Measurements from ENCODE around the gene ZBTB17. TPM values are rescaled to one million over a fixed set of nuclear protein-coding genes. Genes with fewer than 3 reads are reported as not detected.
A peak's percentile ranks its signal among the peaks of the same experiment; 100 is the strongest.
"Not testable (repeated sequence)": the region's sequence is repeated elsewhere in the genome, so short reads cannot be mapped to it uniquely, and the experiment has no call there.

The ZBTB17 gene
- total RNA-seq, 3 donors from 2014 or later = 74.2 to 86.9 (median 81.1) TPM

GRCh38 chr1:15983275-15983674, 7.4 kb upstream of the ZBTB17 start:
- H3K36me3 Mint-ChIP-seq (ENCODE audit: insufficient read depth) = no peaks in the 10 kb centered on the region
- H3K9me3 Mint-ChIP-seq = no peaks in the 10 kb centered on the region
- DNase-seq (no peak), ATAC-seq (no peak)
- H3K4me3 Mint-ChIP-seq = no peak overlapping the region
- peaks cover 19% of the 10 kb centered on the region for H3K4me1 Mint-ChIP-seq (ENCODE audit: low read depth)
- H3K27me3 Mint-ChIP-seq (ENCODE audit: low read depth) = peaks cover 1% of the 10 kb centered on the region

GRCh38 chr1:15981679-15982078, 5.8 kb upstream of the ZBTB17 start:
- DNase-seq (no peak), ATAC-seq (no peak)
- Mint-ChIP-seq H3K4me3 (no peak overlapping the region), H3K36me3 (ENCODE audit: insufficient read depth) (no peaks in the 10 kb centered on the region), H3K9me3 (no peaks in the 10 kb centered on the region), H3K27me3 (ENCODE audit: low read depth) (peaks cover 1% of the 10 kb centered on the region), H3K4me1 (ENCODE audit: low read depth) (peaks cover 20% of the 10 kb centered on the region)

- not testable (repeated sequence) for H3K36me3 Mint-ChIP-seq (ENCODE audit: insufficient read depth); ATAC-seq; H3K4me3 Mint-ChIP-seq; H3K27me3 Mint-ChIP-seq (ENCODE audit: low read depth); H3K9me3 Mint-ChIP-seq; DNase-seq
- H3K4me1 Mint-ChIP-seq (ENCODE audit: low read depth) = peaks cover 29% of the 10 kb centered on the region
Measured at GRCh38 chr1:15977947-15978346, 2.0 kb upstream of the ZBTB17 start.

GRCh38 chr1:15975358-15975804, 520 bp downstream of the ZBTB17 start:
- Mint-ChIP-seq H3K36me3 (ENCODE audit: insufficient read depth) (peaks cover 24% of the 10 kb centered on the region), H3K9me3 (no peaks in the 10 kb centered on the region), H3K4me3 (peak overlapping the region; percentile 90), H3K4me1 (ENCODE audit: low read depth) (peaks cover 46% of the 10 kb centered on the region), H3K27me3 (ENCODE audit: low read depth) (no peaks in the 10 kb centered on the region)
- ATAC-seq (peak; percentile 74 to 80), DNase-seq (peak; percentile 82)

GRCh38 chr1:15974855-15975254, 1.0 kb downstream of the ZBTB17 start:
- DNase-seq = no peak
- Mint-ChIP-seq H3K27me3 (ENCODE audit: low read depth) (no peaks in the 10 kb centered on the region), H3K4me1 (ENCODE audit: low read depth) (peaks cover 52% of the 10 kb centered on the region), H3K4me3 (peak overlapping the region; percentile 90), H3K36me3 (ENCODE audit: insufficient read depth) (peaks cover 29% of the 10 kb centered on the region), H3K9me3 (no peaks in the 10 kb centered on the region)
- ATAC-seq = peak; percentile 44 to 53

GRCh38 chr1:15973772-15974171, 2.1 kb downstream of the ZBTB17 start:
- Mint-ChIP-seq H3K9me3 (no peaks in the 10 kb centered on the region), H3K36me3 (ENCODE audit: insufficient read depth) (peaks cover 34% of the 10 kb centered on the region), H3K4me3 (no peak overlapping the region), H3K27me3 (ENCODE audit: low read depth) (no peaks in the 10 kb centered on the region), H3K4me1 (ENCODE audit: low read depth) (peaks cover 50% of the 10 kb centered on the region)
- DNase-seq = no peak
- no peak for ATAC-seq

- H3K4me3 Mint-ChIP-seq = no peak overlapping the region
- H3K9me3 Mint-ChIP-seq = no peaks in the 10 kb centered on the region
- peaks cover 62% of the 10 kb centered on the region for H3K4me1 Mint-ChIP-seq (ENCODE audit: low read depth)
- no peaks in the 10 kb centered on the region for H3K27me3 Mint-ChIP-seq (ENCODE audit: low read depth)
- ATAC-seq (no peak), DNase-seq (no peak)
- peaks cover 39% of the 10 kb centered on the region for H3K36me3 Mint-ChIP-seq (ENCODE audit: insufficient read depth)
Measured at GRCh38 chr1:15972409-15972808, 3.5 kb downstream of the ZBTB17 start.

GRCh38 chr1:15970911-15971310, 5.0 kb downstream of the ZBTB17 start:
- Mint-ChIP-seq H3K4me3 (no peak overlapping the region), H3K9me3 (no peaks in the 10 kb centered on the region), H3K4me1 (ENCODE audit: low read depth) (peaks cover 67% of the 10 kb centered on the region), H3K27me3 (ENCODE audit: low read depth) (no peaks in the 10 kb centered on the region), H3K36me3 (ENCODE audit: insufficient read depth) (peaks cover 39% of the 10 kb centered on the region)
- ATAC-seq = no peak
- no peak for DNase-seq

GRCh38 chr1:15969321-15969880, 6.5 kb downstream of the ZBTB17 start:
- ATAC-seq (no peak), DNase-seq (no peak)
- Mint-ChIP-seq H3K36me3 (ENCODE audit: insufficient read depth) (peaks cover 36% of the 10 kb centered on the region), H3K27me3 (ENCODE audit: low read depth) (no peaks in the 10 kb centered on the region), H3K4me3 (no peak overlapping the region), H3K9me3 (no peaks in the 10 kb centered on the region), H3K4me1 (ENCODE audit: low read depth) (peaks cover 76% of the 10 kb centered on the region)

- peaks cover 33% of the 10 kb centered on the region for H3K36me3 Mint-ChIP-seq (ENCODE audit: insufficient read depth)
- no peak for ATAC-seq
Measured at GRCh38 chr1:15968172-15968571, 7.7 kb downstream of the ZBTB17 start.

GRCh38 chr1:15966956-15967344, 9.0 kb downstream of the ZBTB17 start:
- peaks cover 77% of the 10 kb centered on the region for H3K4me1 Mint-ChIP-seq (ENCODE audit: low read depth)
- H3K27me3 Mint-ChIP-seq (ENCODE audit: low read depth) = no peaks in the 10 kb centered on the region
- DNase-seq (no peak), ATAC-seq (no peak)
- H3K4me3 Mint-ChIP-seq = peak overlapping the region; percentile 51
- H3K36me3 Mint-ChIP-seq (ENCODE audit: insufficient read depth) = peaks cover 23% of the 10 kb centered on the region
- no peaks in the 10 kb centered on the region for H3K9me3 Mint-ChIP-seq

More at GRCh38 chr1:15968172-15968571, 7.7 kb downstream of the ZBTB17 start:
- H3K4me3 Mint-ChIP-seq = no peak overlapping the region
- no peak for DNase-seq
- H3K27me3 Mint-ChIP-seq (ENCODE audit: low read depth) = no peaks in the 10 kb centered on the region
- H3K9me3 Mint-ChIP-seq = no peaks in the 10 kb centered on the region
- peaks cover 77% of the 10 kb centered on the region for H3K4me1 Mint-ChIP-seq (ENCODE audit: low read depth)

GRCh38 chr1:15966081-15966955, 9.6 kb downstream of the ZBTB17 start:
- Mint-ChIP-seq H3K4me3 (peak overlapping the region; percentile 80), H3K27me3 (ENCODE audit: low read depth) (no peaks in the 10 kb centered on the region), H3K4me1 (ENCODE audit: low read depth) (peaks cover 80% of the 10 kb centered on the region), H3K36me3 (ENCODE audit: insufficient read depth) (peaks cover 25% of the 10 kb centered on the region), H3K9me3 (no peaks in the 10 kb centered on the region)
- ATAC-seq (peak; percentile 77 to 84), DNase-seq (peak; percentile 68)

- Mint-ChIP-seq H3K4me3 (peak overlapping the region; percentile 80), H3K4me1 (ENCODE audit: low read depth) (peaks cover 81% of the 10 kb centered on the region), H3K27me3 (ENCODE audit: low read depth) (no peaks in the 10 kb centered on the region), H3K9me3 (no peaks in the 10 kb centered on the region), H3K36me3 (ENCODE audit: insufficient read depth) (peaks cover 21% of the 10 kb centered on the region)
- DNase-seq (no peak), ATAC-seq (peak; percentile 33 to 34)
Measured at GRCh38 chr1:15965228-15965767, 10.6 kb downstream of the ZBTB17 start.

- Mint-ChIP-seq H3K4me3 (peak overlapping the region; percentile 80), H3K36me3 (ENCODE audit: insufficient read depth) (peaks cover 12% of the 10 kb centered on the region), H3K9me3 (no peaks in the 10 kb centered on the region), H3K4me1 (ENCODE audit: low read depth) (peaks cover 82% of the 10 kb centered on the region), H3K27me3 (ENCODE audit: low read depth) (no peaks in the 10 kb centered on the region)
- no peak for DNase-seq
- ATAC-seq = peak; percentile 15 to 25
Measured at GRCh38 chr1:15963968-15964648, 11.8 kb downstream of the ZBTB17 start.
